Measurements from ENCODE around the gene PRSS48. TPM values are rescaled to one million over a fixed set of nuclear protein-coding genes. Genes with fewer than 3 reads are reported as not detected.

The PRSS48 gene
- total RNA-seq, 4 donors from 2014 or later, result not detected

- DNase-seq (ENCODE audit: low spot score), result no peak
- no peak for TF ChIP-seq CTCF (IDR thresholded peaks at IDR 0.05)
- ATAC-seq (ENCODE audit: low FRiP score), result peak; percentile 1
These were observed 47.3 kb downstream of the PRSS48 start for GRCh38 chr4:151324124-151324751.

- no peak for DNase-seq (ENCODE audit: low spot score)
- ATAC-seq (ENCODE audit: low FRiP score), result peak; percentile 77
- no peak for TF ChIP-seq CTCF (IDR thresholded peaks at IDR 0.05)
These were observed 47.8 kb downstream of the PRSS48 start for GRCh38 chr4:151324752-151325110.

GRCh38 chr4:151325111-151325948, 48.4 kb downstream of the PRSS48 start, which contains the start of gene SH3D19:
Gene SH3D19 (minus strand): TSS chr4:151325605. CDS start chr4:151325352, 253 bp downstream.
- no peak for TF ChIP-seq CTCF (IDR thresholded peaks at IDR 0.05)
- ATAC-seq (ENCODE audit: low FRiP score), result peak; percentile 92
- DNase-seq (ENCODE audit: low spot score), result no peak

DNA sequence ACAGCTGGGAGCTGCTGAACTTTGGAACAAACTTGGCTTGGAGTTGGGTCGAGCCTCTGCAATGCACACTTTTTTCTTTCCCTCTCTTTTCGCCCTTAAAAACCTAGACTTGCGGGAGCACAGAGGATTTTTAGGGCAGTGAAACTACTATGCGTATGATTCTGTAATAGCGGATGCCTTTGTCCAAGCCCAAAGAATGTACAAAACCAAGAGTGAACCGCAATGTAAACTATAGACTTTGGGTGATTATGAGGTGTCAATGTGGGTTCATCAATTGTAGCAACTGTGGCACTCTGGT, 48.9 kb downstream of the PRSS48 start:
- no peak for ATAC-seq (ENCODE audit: low FRiP score)
- no peak for TF ChIP-seq CTCF (IDR thresholded peaks at IDR 0.05)
- DNase-seq (ENCODE audit: low spot score), result no peak

- DNase-seq (ENCODE audit: low spot score) (no peak), ATAC-seq (ENCODE audit: low FRiP score) (no peak)
- no peak for TF ChIP-seq CTCF (IDR thresholded peaks at IDR 0.05)
These were observed 52.5 kb downstream of the PRSS48 start for GRCh38 chr4:151329217-151330007.

DNA sequence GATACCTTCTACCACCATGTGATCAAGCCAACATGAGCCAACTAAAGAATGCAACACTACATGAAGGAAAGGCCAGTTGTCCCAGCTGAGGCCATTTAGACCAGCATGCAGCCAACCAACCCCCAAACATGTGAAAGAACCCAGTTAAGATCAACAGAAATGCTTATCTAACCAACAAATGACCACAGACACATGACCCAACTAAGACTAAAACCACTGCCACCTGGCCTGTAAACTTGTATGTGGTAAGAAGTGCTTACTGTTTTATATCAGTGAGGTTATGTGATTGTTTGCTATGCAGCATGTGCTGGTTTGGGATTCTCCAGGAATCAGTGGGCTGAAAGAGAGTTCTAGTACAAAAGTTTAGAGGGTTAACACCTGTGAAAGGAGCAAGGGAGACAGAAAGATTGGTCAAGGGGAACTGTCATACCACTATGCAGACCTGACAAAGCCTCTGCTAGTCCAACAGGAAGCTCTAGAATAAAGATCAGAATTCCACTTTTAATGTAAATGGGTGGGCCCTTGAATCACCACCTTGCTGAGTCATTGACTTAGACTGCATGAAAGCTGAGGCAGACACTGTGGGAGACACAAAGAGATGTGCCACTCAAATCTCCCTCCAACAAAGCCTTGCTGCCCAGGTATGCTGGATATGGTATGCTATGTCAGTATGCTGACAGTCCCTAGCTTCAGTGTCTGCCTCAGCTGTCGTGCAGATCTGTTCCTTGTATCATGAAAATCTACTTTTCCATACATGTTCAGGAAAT, 54.5 kb downstream of the PRSS48 start:
- no peak for TF ChIP-seq CTCF (IDR thresholded peaks at IDR 0.05)
- DNase-seq (ENCODE audit: low spot score) (no peak), ATAC-seq (ENCODE audit: low FRiP score) (no peak)

All from omental fat pad (tissue), 4 donors.